GM18499 (cell line): Measurements from ENCODE around the gene KLHL2.

Source experiments
- ATAC-seq: cut with Tn5 transposase; IDR thresholded peaks from one replicate; pipeline ENCODE4 v1.9.1; 2021; ENCODE audit warnings: moderate number of reproducible peaks; ENCODE audit not compliant: insufficient read depth, unreplicated experiment

KLHL2 gene

DNA sequence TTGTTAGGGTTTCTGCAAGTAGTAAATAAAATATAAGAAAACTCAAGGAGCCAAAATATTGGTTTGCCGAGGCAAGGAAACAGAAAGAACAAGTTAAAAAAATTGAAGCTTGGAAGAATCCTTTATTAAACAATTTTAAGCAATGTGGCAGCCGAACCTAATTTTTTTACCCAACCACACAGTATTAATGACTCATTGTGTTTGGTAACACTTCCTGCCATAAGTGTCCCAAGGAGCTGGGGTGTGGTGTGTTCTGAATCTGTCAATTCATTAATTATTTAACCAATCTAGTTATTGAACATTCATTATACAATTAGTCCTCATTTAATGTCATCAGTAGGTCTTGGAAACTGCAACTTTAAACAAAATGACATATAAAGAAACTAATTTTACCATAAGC lies 152.1 kb downstream of the KLHL2 start:
- no peak for ATAC-seq

- ATAC-seq: no peak
Measured at GRCh38 chr4:165360041-165360695, 152.8 kb downstream of the KLHL2 start.

GRCh38 chr4:165360985-165361670 lies 153.8 kb downstream of the KLHL2 start:
- no peak for ATAC-seq

DNA sequence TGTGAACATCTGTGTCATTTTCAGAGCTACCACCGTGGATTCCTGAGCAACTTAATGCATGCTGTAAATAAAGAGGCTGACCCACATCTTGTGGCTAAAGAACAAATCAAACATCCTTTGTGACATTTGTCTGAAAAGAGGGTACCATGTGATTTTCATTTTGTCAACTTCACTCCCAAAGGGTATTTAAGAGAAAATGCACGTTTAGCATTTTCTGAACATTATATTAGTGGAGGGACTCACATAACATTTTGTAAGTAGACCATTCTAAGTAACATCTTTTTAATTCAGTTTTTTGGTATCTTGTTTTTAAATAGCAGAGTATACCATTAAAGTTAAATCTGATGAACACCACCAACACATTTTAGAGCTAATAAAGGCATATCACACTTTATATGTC lies 154.4 kb downstream of the KLHL2 start:
- ATAC-seq: no peak

DNA sequence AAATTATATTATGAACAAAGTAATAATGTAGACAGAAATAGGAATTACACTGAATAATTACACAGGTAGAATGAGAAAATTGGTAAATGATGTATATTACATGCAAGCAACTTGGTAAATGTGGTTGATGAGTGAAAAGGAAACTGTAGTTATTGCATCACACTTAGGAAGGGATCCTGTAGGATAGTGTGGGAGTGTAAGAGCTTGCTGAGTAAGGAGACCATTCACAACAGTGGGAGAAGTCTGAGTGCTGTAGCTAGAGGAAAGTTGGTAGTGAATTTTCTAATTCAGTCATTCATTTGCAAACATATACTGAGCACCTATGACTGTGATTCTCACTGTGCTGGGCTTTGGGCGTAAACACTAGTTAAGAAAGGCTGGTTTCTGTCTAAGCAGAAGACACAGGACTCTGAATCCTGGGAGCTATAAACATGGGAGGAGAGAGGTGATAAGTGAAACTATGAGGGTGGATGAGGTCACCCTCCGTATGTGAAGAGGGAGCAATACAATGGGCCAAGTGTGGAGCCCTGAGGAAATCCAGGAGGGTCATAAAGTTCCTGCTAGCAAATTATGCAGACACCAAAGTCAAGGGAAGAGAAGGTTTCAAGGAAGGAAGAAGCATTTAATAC lies 157.2 kb downstream of the KLHL2 start:
- ATAC-seq: no peak

- ATAC-seq: no peak
Measured at GRCh38 chr4:165367040-165367439, 159.7 kb downstream of the KLHL2 start.

- no peak for ATAC-seq
Measured at GRCh38 chr4:165368114-165368513, 160.8 kb downstream of the KLHL2 start.

DNA sequence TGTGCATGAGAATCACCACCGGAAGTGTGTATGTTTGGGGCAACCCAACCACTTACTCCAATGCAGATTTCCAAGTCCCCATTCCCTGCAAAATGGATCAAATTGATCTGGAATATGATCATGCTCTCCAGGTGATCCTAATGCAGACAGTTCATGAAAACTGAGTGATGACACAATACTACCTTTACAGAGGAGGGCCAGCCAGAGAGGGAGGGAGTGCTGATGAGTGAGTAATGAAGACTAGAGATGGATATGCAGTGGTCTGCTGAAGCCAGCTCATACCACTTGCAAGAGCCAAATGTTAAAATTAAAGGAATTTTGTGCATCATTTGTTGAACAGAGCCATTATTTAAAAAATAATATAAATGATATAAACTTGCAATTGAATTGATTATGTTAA lies 161.2 kb downstream of the KLHL2 start:
- no peak for ATAC-seq

DNA sequence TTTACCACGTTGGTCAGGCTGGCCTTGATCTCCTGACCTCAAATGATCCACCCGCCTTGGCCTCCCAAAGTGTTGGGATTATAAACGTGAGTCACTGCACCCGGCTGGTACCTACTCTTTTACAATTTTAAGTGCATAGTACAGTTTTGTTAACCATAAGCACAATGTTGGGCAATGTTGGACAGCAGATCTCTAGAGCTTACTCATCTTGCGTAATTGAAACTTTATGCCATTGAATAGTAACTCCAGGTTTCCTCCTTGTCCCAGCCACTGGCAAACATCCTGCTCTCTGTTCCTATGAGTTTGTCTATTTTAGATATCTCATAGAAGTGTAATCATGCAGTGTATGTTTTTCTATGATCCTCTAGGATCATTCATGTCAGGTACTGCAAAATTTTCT lies 162.2 kb downstream of the KLHL2 start:
- no peak for ATAC-seq

- ATAC-seq: no peak
Measured at GRCh38 chr4:165370530-165370929, 163.2 kb downstream of the KLHL2 start.
